ENCODE results near the gene CANT1.

CANT1 gene

DNA sequence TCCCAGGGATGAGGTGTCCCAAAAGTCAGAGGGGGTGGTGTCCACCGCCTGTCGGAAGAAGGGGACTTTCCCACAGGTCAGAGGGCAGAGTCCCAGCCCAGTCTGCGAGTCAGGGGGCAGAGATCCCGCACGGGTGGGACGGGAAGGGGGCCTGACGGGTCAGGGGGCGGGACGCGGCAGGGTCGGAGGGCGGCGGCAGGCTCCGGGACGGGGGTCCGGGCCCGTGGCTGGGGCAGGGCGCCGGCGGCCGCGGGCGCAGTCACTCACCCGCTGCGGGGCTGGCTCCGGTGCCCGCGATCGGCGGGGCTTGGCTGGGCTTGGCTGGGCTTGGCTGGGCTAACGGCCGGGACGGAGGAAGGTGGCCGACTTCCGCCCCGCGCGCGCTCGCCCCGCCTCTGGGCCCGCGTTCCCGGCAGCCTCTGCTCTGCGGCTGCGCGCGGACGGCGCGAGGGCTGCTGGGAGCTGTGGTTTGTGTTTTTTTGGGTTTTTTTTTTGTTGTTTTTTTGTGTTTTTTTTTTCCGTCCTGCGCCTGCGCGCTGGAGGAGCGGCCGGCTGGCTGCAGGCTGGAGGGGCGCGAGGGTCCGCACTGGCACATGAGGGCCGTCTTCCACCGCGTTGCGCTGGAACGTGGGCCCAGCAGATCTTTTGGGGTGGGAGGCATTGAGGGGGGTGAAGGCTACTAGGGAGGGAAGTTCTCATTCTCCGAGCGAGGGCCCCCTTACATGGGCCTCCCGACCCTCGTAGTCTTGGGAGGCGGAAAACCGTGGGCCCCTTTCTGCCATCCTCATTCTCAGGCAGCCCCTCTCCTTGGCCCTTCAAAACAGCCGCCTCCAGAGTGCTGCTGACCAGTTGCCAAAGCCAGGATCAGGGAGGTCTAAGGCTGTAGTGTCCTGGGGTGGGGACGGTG, at the start of gene CANT1:
TSS of gene CANT1 (minus strand) at position 368 of the 907 bp plus-strand sequence. CDS start 12,142 bp downstream, outside the sequence.
- DNase-seq: peak; percentile 70 to 75

DNA sequence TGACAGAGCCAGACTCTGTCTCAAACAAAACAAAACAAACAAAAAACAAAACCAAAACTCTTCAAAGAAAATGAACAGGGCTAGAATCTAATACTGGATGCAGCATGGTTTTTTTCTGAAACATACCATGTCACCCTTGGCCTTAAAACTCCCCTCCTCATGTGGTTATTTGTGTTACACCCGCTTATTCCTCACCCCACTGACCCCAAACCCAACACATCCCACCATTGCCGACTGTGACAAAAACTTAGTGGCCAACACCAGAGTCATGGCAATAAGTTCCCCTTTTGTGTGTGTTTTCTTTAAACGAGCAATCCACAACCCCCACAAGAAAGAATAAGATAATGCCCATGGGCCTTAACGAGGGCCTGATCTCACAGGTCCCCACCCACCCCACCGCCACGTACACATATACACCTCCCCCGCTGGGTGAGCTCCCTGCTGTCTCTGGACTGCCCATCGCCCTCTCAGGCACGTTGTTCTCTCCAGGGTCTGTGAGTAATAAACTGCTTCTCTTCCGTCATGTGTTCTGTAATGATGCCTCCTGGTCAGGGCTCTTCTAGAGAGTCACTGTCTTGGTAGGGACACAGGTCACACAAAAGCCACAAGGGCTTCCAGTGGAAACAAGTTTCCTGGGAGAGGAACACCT, 48.3 kb upstream of the CANT1 start:
- no peak for DNase-seq

GRCh38 chr17:79055197-79055596, 45.6 kb upstream of the CANT1 start:
- no peak for DNase-seq

GRCh38 chr17:79054200-79054960, 44.8 kb upstream of the CANT1 start:
- no peak for DNase-seq

GRCh38 chr17:79053251-79053925, 43.8 kb upstream of the CANT1 start:
- no peak for DNase-seq

- no peak for DNase-seq
These were observed 42.6 kb upstream of the CANT1 start for GRCh38 chr17:79052131-79052530.

- no peak for DNase-seq
These were observed 41.7 kb upstream of the CANT1 start for GRCh38 chr17:79051306-79051705.

- no peak for DNase-seq
These were observed 41.0 kb upstream of the CANT1 start for GRCh38 chr17:79050551-79050950.

DNA sequence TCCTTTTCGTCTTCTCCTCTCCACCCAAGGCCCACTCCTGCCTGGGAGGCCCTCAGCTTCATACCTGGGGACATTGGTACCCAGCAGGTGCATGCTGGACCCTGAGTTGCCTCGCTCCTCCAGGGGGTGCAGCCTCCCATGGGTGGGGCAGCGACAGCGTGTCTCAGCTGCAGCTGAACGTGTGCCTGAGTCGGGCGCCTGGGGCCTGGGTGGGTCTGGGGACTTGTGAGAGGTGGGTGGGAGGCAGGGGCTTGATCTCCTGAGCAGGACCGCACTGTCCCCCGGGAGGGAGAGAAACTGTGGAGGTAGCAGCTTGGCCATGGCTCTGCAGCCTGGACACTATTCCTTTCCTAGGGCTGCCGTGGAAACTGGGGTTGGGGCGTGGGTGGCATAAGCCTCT, 40.3 kb upstream of the CANT1 start:
- DNase-seq: no peak

GRCh38 chr17:79048826-79049755, 39.5 kb upstream of the CANT1 start:
- no peak for DNase-seq

- no peak for DNase-seq
These were observed 38.6 kb upstream of the CANT1 start for GRCh38 chr17:79047923-79048825.

DNA sequence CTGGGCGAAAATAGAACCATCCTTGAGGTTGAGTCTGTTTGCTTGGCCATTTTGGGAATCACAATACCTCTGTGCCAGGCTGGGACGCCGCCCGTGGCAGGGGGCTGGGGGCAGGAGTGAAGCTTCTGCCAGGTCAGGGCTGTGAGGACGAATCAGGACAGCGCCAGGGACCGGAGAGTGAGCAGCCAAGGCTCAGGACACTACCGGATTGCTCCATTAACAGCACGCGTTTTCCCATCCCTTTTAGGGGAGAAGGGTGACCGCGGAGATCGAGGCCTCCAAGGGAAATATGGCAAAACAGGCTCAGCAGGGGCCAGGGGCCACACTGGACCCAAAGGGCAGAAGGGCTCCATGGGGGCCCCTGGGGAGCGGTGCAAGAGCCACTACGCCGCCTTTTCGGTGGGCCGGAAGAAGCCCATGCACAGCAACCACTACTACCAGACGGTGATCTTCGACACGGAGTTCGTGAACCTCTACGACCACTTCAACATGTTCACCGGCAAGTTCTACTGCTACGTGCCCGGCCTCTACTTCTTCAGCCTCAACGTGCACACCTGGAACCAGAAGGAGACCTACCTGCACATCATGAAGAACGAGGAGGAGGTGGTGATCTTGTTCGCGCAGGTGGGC, 37.8 kb upstream of the CANT1 start:
- DNase-seq: no peak

- no peak for DNase-seq
These were observed 37.3 kb upstream of the CANT1 start for GRCh38 chr17:79046916-79047280.

GRCh38 chr17:79046197-79046915, 36.8 kb upstream of the CANT1 start:
- DNase-seq: no peak

DNA sequence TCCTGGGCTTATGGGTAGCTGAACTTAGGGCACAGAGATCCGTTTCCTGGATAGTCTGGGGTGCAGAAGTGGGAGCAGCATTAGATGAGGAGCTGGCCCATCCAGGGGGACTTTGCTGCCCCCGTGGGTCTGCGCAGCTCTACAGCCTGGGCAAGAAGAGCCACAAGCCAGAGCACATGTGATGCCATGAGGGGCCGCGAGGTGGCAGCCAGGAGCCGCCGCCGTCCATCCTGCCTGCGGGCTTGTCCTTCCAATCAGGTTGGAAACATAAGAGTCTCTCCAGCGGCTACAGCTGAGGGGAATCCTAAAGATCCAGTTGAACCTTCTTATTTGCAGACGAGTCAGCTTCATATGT, 36.3 kb upstream of the CANT1 start:
- DNase-seq: peak; percentile 34 to 59

DNA sequence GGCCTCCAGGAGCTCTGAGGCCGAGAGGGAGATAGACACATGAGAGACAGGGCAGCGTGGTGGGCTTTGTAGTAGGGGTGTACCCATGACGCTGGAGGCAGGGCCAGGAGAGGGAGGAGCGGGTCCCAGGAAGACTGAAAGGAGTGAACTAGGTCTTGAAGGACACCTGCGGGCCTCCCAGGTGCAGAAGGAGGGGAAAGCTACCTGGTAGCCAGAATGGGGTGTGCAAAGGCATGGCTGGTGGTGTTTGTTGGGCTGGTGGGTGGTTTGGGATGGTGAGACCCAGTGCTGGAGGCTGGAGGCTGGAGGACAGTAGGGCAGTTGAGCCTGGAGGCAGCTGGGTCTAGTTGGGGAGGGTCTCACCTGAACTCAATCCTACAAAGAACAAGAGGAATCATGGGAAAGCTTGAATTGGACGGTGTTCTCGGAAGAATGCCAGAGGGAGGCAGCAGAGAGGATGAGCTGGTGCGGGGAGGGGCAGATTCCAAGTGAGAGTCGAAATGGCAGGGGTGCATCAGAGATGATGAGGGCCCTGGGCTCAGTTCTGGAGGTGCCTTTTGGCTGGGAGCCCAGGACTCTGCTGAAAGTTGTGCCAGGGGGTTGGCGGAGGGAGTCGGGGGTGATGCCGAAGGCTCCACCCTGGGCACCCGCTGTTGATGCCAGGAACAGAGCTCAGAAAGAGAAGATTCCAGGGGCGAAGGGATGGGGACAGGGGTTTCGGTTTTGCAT, 35.6 kb upstream of the CANT1 start:
- DNase-seq: no peak

- no peak for DNase-seq
These were observed 34.9 kb upstream of the CANT1 start for GRCh38 chr17:79044462-79044861.

DNA sequence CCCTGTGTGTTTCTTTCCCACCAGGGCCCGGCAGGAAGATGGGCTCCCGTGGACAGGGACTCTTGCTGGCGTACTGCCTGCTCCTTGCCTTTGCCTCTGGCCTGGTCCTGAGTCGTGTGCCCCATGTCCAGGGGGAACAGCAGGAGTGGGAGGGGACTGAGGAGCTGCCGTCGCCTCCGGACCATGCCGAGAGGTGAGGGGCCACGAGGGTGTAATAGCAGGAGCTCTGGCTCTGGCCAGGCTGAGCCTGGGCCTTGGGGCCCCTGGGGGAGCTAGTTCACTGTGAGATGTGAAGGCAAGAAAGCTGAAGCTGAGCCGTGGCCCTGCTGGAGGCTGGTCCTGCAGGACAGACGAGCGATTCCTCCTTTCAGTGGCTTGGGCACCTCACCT, 34.4 kb upstream of the CANT1 start:
- DNase-seq: no peak

All from hippocampal formation (tissue), 2 donors.